Measurements from ENCODE around the gene CTAGE9.
"Not testable (repeated sequence)": the region's sequence is repeated elsewhere in the genome, so short reads cannot be mapped to it uniquely, and the experiment has no call there.

CTAGE9 gene

DNA sequence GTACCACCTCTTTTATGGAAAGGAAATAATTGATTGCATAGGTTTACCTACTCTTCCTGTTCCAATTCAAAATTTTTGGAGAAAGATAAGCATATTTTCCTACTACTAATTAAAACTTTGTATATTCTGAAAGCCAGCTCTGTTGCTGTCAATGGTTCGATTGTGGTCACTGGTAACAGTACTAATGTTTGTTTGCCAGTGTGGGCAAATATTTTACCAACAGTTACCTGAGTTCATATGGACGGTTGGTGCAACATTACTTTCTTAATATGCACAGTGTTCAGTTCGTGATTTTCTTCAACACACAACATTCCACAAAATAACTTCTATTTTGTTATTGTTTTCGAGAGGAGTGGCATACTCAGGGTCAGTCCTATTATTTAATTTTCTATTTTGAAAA is 17.1 kb upstream of the CTAGE9 start:
- no peak for DNase-seq

DNA sequence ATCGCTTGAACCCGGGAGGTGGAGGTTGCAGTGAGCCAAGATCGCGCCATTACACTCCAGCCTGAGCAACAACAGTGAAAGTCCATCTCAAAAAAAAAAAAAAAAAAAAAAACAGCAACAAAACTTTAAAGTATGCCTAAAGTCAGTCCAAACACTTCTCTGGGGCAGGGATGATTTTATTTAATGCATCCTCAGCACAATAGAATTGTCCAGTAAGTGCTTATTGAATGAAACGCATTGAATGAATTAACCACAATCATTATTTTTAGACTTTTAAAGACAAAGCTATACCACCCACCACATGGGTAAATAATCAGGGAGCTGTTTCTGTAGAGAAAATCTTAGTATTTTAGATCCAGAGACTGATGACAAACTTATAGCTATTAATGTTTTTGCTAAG is 16.6 kb upstream of the CTAGE9 start:
- no peak for DNase-seq

GRCh38 chr6:131724114-131724513 is 13.3 kb upstream of the CTAGE9 start:
- DNase-seq: no peak

DNA sequence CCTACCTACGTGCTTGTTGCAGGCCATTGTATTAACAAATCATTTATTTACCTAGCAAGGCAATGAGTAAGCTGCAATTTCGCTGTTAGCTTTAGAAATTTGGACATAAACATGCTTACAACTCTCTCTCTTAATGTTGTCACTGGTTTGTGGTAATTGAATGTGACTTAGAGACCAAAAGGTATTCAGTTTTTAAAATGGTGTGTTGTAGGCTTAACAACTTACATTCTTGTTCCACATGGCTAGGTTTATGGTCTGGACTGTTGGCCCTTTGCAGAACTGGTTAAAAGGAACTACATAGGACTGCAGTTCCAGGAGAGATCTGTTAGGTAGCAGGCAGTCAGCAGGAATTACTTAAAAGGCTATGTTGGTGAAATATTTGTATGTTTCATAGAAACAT is 10.3 kb upstream of the CTAGE9 start:
- no peak for DNase-seq

- no peak for DNase-seq
These were observed 7.2 kb upstream of the CTAGE9 start for GRCh38 chr6:131717836-131718542.

DNA sequence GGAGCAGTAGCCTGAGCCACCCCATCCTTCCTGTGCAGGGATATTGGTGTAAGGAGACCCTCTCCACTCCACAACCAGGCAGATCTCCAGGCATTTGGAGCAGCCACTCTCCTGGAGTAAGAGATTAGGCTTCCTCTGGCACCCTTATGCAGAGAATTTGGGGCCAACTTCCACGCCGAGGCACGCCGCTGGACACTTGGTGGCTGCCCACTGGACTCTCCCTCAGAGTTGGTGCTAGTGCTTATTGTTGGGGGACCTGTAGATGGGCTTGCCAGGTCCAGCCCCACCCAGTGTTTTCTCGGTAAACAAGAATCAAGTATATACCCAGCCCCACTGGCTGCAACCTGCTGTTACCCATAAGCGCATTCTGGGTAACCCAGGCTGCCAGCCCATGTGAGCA is 4.8 kb upstream of the CTAGE9 start:
- DNase-seq: not testable (repeated sequence)

DNA sequence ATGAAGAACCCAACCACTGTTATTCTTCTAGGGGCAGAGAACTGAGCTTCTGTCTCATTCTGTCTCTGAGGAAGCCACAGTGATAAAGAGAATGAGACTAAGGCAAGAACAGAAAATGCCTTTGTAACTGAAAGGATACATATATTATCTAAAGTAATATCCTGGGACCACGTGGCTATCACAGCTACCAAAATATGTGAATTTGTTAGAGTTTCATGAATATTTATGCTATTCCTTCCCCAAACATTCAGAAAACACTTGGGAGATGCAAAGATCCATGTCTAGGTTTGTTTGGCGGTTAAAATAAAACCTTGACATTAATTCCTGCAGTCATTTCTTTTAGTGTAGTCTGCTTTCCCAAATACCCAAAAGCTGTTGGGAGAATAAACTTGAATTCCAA is 6.9 kb downstream of the CTAGE9 start:
- DNase-seq: not testable (repeated sequence)

DNA sequence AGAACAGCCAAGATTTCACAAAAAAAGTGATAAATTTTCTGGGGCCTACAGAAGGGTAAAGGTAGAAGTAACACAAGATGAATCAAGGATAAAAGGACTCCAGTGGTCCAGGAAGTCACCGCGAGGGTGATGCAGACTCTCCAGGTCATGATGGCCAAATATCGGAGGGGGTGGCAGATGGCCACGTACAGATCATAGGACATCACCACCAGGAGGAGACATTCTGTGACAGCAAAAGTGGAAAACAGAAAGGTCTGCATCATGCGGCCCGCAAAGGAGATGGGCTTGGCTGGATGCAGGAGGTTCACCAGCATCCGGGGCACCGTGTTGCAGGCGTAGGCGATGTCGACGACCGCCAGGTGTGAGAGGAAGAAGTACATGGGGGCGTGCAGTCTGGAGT is 10.0 kb downstream of the CTAGE9 start:
- not testable (repeated sequence) for DNase-seq

DNA sequence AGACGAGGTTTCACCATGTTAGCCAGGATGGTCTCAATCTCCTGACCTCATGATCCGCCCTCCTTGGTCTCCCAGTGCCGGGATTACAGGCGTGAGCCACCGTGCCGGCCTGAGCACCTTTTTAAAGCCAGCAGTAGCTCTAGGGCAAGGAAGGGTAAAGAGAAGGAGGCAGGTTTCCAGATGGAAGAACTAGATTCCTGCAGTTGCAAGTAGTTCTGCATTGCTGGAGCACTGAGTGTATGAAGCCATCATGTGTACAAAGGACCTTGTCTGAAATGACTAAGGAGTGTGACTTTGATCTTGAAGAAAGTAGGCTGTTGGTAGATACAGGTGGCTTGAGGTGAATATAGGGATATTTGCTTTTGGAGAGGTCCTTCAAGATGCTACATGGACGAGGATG is 13.9 kb downstream of the CTAGE9 start:
- DNase-seq: no peak

GRCh38 chr6:131694832-131695426 is 15.9 kb downstream of the CTAGE9 start:
- peak; percentile 6 for DNase-seq

DNA sequence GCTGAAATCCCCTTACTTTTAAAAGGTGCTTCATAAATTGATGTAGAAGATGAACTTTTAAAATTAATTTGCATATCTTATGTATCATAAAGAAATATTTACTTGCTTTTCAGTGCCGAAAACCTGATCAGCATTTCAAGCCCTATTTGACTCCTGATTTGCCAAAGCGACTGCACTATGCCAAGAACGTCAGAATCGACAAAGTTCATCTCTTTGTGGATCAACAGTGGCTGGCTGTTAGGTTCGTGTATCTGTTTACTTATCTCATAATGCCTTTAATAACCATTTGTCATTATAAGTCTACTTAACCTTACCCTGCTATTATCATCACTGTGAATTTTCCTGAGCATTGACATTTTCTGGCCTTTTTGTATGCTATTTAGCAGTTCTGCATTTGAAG is 17.4 kb downstream of the CTAGE9 start:
- no peak for DNase-seq

GRCh38 chr6:131692589-131692988 is 18.2 kb downstream of the CTAGE9 start:
- no peak for DNase-seq

GRCh38 chr6:131692031-131692430 is 18.8 kb downstream of the CTAGE9 start:
- no peak for DNase-seq

GRCh38 chr6:131688286-131688685 is 22.5 kb downstream of the CTAGE9 start:
- DNase-seq: no peak

DNA sequence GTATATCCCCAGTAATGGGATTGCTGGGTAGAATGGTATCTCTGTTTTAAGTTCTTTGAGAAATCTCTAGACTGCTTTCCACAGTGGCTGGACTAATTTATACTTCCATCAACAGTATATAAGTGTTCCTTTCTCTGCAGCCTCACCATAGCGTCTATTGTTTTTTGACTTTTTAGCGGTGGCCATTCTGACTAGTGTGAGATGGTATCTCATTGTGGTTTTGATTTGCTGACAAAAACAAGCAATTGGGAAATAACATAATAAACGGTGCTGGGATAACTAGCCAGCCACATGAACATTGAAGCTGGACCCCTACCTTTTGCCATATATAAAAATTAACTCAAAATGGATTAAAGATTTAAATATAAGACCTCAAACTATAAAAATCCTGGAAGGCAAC is 23.8 kb downstream of the CTAGE9 start:
- DNase-seq: no peak

DNA sequence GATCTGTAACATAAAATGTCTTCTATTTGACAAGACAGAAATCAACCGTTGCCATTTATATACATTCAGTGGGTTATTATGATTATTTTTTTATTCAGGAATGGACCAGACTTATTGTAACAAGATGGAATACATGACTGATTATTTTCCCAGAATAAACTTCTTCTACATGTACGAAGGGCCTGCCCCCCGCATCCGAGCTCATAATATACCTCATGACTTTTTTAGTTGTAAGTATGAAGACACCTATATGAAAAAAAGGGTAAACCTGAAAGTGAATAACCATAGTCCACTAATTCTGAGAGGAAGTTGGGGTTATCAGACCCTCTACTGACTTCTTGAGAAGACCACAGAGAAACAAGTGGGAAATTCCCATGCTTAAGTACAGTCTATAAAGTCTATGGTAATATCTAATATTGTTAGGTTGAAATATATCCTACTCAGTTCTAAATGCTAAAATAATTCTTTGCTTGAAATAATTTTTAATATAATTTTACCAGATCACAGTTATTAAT is 25.5 kb downstream of the CTAGE9 start:
- DNase-seq: no peak

DNA sequence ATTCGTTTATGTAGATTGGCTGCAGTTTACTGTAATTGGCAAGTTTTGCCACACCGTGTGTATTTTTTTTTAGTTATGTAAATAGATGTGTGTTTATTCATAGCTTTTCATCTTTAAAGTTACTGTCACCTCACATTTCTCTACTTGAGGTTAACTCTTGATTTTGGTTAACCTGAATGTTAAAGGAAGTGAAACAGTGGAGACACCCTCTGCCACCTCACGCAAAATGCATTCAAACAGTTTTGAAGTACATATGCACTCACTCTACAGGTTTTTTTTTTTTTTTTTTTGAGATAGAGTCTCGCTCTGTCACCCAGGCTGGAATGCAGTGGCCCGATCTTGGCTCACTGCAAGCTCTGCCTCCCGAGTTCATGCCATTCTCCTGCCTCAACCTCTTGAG is 27.3 kb downstream of the CTAGE9 start:
- DNase-seq: peak; percentile 24

DNA sequence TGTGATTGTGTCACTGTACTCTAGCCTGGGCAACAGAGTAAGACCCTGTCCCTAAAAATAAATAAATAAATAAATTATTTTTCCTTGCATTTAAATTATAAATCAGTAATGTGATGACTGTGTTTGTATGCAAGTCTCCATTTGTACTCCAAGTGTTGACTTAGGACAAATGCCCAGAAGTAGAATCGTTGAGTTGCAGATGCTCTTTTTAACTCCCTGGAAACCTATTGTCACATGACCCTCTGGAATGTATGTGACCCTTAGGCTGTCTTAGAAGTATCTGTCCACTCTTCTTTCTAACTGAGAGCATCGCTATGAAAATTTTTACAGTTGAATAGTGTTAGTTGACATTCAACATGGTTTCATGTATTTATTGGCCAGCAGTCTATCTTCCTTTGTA is 28.4 kb downstream of the CTAGE9 start:
- no peak for DNase-seq

DNA sequence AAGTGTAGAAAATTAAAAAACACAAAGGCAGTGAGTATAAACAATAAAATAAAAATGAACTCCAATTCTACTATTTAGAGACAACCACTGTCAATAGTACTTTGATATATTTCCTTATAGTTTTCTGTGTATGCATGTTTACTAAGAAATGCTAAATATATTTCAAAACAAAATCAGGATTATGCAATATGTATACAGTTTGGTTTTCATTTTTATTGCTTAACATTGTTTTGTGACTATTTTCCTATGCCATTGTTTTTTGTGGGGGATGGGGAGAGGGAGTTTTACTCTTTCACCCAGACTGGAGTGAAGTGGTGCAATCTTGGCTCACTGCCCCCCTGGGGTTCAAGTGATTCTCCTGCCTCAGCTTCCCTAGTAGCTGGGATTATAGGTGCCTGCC is 29.2 kb downstream of the CTAGE9 start:
- no peak for DNase-seq

GRCh38 chr6:131680868-131681267 is 29.9 kb downstream of the CTAGE9 start:
- no peak for DNase-seq

DNA sequence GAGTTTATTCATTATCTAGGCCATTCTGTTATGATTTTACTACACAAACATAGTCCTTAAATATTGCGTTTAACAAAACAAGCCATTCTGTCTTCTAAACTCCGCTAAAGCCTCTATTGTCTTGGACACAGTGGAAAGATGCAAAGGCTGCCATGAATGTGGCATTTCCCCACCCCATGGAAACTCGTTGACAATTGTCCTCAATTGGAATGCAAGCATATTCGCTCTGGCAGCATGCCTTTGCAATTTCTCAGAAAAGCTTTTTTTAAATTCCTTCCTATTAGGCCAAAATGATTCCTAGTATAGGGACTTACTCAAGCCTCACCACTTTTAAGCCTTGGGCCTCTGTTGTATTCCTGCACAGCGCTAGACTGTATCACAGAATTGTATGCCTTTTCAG is 32.4 kb downstream of the CTAGE9 start:
- no peak for DNase-seq

GRCh38 chr6:131673184-131673583 is 37.6 kb downstream of the CTAGE9 start:
- no peak for DNase-seq

GRCh38 chr6:131669891-131670290 is 40.9 kb downstream of the CTAGE9 start:
- no peak for DNase-seq

DNA sequence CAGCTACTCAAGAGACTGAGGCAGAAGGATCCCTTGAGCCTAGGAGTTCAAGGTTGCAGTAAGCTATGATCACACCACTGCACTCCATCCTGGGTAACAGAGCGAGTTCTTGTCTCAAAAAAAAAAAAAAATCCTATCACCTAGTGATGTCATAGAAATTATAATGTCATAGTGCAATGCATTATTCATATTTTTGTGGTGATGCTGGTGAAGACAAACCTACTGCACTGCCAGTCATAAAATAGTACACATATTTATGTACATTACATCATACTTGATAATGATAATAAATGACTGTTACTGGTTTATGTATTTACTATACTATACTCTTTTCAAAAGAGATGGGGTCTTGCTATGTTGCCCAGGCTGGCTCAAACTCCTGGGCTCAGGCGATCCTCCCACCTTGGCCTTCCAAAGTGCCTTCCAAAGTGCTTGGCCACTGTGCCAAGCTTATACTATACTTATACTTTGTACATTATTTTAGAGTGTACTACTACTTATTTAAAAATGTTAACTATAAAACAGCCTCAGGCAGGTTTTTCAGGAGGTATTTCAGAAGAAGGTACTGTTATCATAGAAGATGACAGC is 47.1 kb downstream of the CTAGE9 start:
- no peak for DNase-seq
